GDM1 (cell line): ENCODE data around the gene PCID2.

Experiments
- DNase-seq: peaks from one replicate; lab custom pipeline; 2025; lab: John Stamatoyannopoulos, UW

PCID2 gene

GRCh38 chr13:113148940-113149503 is 59.4 kb downstream of the PCID2 start:
- DNase-seq = no peak

GRCh38 chr13:113148407-113148806 is 60.1 kb downstream of the PCID2 start:
- no peak for DNase-seq

GRCh38 chr13:113147206-113147605 is 61.3 kb downstream of the PCID2 start:
- no peak for DNase-seq

- no peak for DNase-seq
Measured at GRCh38 chr13:113146750-113147149, 61.7 kb downstream of the PCID2 start.

- DNase-seq = no peak
Measured at GRCh38 chr13:113145911-113146598, 62.4 kb downstream of the PCID2 start.

- no peak for DNase-seq
Measured at GRCh38 chr13:113145496-113145895, 63.0 kb downstream of the PCID2 start.

GRCh38 chr13:113144255-113144629 is 64.2 kb downstream of the PCID2 start:
- DNase-seq = no peak

- no peak for DNase-seq
Measured at GRCh38 chr13:113143466-113144254, 64.8 kb downstream of the PCID2 start.

GRCh38 chr13:113142876-113143275 is 65.6 kb downstream of the PCID2 start:
- DNase-seq = no peak

- DNase-seq = no peak
Measured at GRCh38 chr13:113141601-113141970, 66.9 kb downstream of the PCID2 start.

GRCh38 chr13:113140677-113141600 is 67.5 kb downstream of the PCID2 start:
- DNase-seq = no peak

- no peak for DNase-seq
Measured at GRCh38 chr13:113139577-113139976, 68.9 kb downstream of the PCID2 start.

- no peak for DNase-seq
Measured at GRCh38 chr13:113138792-113139551, 69.5 kb downstream of the PCID2 start.

GRCh38 chr13:113137691-113138298 is 70.7 kb downstream of the PCID2 start:
- no peak for DNase-seq

GRCh38 chr13:113135281-113135760 is 73.1 kb downstream of the PCID2 start:
- DNase-seq = no peak

GRCh38 chr13:113129921-113130750 is 78.3 kb downstream of the PCID2 start:
- no peak for DNase-seq

- DNase-seq = no peak
Measured at GRCh38 chr13:113129480-113129879, 79.0 kb downstream of the PCID2 start.
